Measurements from ENCODE around the gene KCNN4.
"Not testable (repeated sequence)": the region's sequence is repeated elsewhere in the genome, so short reads cannot be mapped to it uniquely, and the experiment has no call there.

Gene KCNN4

DNA sequence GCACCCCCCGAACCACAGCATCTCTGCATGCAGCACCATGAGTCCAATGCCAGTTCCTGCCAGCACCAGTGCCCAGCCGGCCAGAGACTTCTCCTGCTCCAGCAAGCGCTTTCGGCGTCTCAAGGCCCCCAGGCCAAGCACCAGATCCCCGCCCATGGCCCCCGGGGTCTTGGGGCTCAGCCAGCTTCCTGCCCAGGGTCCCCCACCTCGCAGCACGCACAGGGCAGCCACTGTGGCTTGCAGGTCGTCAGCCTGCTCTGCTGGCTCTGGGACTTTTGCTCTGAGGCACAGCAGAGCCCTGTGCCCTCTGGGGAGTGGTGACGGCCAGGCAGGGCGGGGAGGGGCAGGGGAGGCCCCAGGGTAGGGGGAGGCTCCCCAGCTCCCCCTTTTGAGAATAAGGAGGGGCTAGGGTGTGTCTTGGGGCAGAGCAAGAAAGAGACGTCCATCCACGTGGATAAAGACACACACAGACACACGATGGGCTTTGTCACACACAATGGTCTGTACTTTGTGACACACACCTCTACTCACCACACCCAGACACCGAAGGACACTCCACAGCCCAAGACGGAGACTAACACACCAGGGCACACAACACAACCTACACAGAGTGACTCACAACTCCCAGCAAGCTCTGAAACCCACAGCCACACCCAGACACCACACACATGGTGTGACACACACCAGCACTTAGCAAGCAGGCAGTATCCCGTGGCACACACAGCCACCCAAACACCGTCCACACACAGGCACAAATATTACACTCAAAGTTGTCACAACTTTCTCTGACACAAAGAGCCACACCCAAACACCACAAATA is at the start of gene KCNN4:
Gene KCNN4, minus strand, starts transcription at position 268 of the 820 bp plus-strand sequence. Its CDS starts 112 bp downstream, at position 156.
- peak within 1 kb of the TSS; percentile 74 for H3K4me3 ChIP-seq (ENCODE audit: low read length, poor library complexity, severe bottlenecking)
- H3K27me3 ChIP-seq (ENCODE audit: insufficient read depth, low read length, poor library complexity, severe bottlenecking) = no peaks in the 10 kb centered on the region
- TF ChIP-seq, protein P1, sequence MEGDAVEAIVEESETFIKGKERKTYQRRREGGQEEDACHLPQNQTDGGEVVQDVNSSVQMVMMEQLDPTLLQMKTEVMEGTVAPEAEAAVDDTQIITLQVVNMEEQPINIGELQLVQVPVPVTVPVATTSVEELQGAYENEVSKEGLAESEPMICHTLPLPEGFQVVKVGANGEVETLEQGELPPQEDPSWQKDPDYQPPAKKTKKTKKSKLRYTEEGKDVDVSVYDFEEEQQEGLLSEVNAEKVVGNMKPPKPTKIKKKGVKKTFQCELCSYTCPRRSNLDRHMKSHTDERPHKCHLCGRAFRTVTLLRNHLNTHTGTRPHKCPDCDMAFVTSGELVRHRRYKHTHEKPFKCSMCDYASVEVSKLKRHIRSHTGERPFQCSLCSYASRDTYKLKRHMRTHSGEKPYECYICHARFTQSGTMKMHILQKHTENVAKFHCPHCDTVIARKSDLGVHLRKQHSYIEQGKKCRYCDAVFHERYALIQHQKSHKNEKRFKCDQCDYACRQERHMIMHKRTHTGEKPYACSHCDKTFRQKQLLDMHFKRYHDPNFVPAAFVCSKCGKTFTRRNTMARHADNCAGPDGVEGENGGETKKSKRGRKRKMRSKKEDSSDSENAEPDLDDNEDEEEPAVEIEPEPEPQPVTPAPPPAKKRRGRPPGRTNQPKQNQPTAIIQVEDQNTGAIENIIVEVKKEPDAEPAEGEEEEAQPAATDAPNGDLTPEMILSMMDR (conservative IDR thresholded peaks at IDR 0.05; ENCODE audit: low read length) = no peak
- no peak for TF ChIP-seq EZH2phosphoT487 (IDR thresholded peaks at IDR 0.05; ENCODE audit: borderline replicate concordance)
- no peaks in the 10 kb centered on the region for H4K20me1 ChIP-seq (ENCODE audit: insufficient read depth, low read length, poor library complexity, severe bottlenecking)
- H2AFZ ChIP-seq (ENCODE audit: low read length) = peak within 1 kb of the TSS; percentile 21; the same call in 1 of the 2 replicates
- H3K9me3 ChIP-seq (ENCODE audit: insufficient read depth, low read depth, low read length) = no peaks in the 10 kb centered on the region
- H3K4me1 ChIP-seq (ENCODE audit: insufficient read depth, low read length, poor library complexity, severe bottlenecking) = peaks cover 69% of the 10 kb centered on the region
- H3K79me2 ChIP-seq (ENCODE audit: insufficient read depth, low read length) = peaks cover 33% of the 10 kb centered on the region; the same call in 1 of the 2 replicates
- H3K9ac ChIP-seq (ENCODE audit: low read depth, low read length, poor library complexity, severe bottlenecking) = peak within 1 kb of the TSS; percentile 80
- no peaks in the 10 kb centered on the region for H3F3A ChIP-seq (ENCODE audit: low read depth)
- H3K9me2 ChIP-seq (replicated peaks; ENCODE audit: low read depth, low read length) = no peaks in the 10 kb centered on the region
- no peaks in the 10 kb centered on the region for H3K36me3 ChIP-seq (ENCODE audit: insufficient read depth, low read length)
- H3K4me2 ChIP-seq (ENCODE audit: low read depth, low read length, poor library complexity, severe bottlenecking) = peak within 1 kb of the TSS; percentile 71

- Histone ChIP-seq H3K9ac (ENCODE audit: low read depth, low read length, poor library complexity, severe bottlenecking) (peak within 1 kb of the TSS; percentile 75), H4K20me1 (ENCODE audit: insufficient read depth, low read length, poor library complexity, severe bottlenecking) (no peaks in the 10 kb centered on the region), H3K4me1 (ENCODE audit: insufficient read depth, low read length, poor library complexity, severe bottlenecking) (no peaks in the 10 kb centered on the region), H3K36me3 (ENCODE audit: insufficient read depth, low read length) (no peaks in the 10 kb centered on the region), H3K9me3 (ENCODE audit: insufficient read depth, low read depth, low read length) (no peaks in the 10 kb centered on the region), H3K27me3 (ENCODE audit: insufficient read depth, low read length, poor library complexity, severe bottlenecking) (no peaks in the 10 kb centered on the region), H3K9me2 (replicated peaks; ENCODE audit: low read depth, low read length) (no peaks in the 10 kb centered on the region), H2AFZ (ENCODE audit: low read length) (peak within 1 kb of the TSS; percentile 93), H3K79me2 (ENCODE audit: insufficient read depth, low read length) (0 out of 2 replicates have a peak, but pooled peaks cover 6% of the 10 kb centered on the region), H3K4me2 (ENCODE audit: low read depth, low read length, poor library complexity, severe bottlenecking) (peak within 1 kb of the TSS; percentile 75), H3F3A (ENCODE audit: low read depth) (no peaks in the 10 kb centered on the region), H3K4me3 (ENCODE audit: low read length, poor library complexity, severe bottlenecking) (peak within 1 kb of the TSS; percentile 88)
- TF ChIP-seq EZH2phosphoT487 (IDR thresholded peaks at IDR 0.05; ENCODE audit: borderline replicate concordance) = no peak
- TF ChIP-seq, protein P1 (conservative IDR thresholded peaks at IDR 0.05; ENCODE audit: low read length) = no peak
These were observed 46.3 kb upstream of the KCNN4 start, which contains the start of gene ZNF283 for GRCh38 chr19:43826787-43827754. Gene ZNF283 (plus strand): TSS chr19:43827321. CDS start chr19:43833505, 6,184 bp downstream.

DNA sequence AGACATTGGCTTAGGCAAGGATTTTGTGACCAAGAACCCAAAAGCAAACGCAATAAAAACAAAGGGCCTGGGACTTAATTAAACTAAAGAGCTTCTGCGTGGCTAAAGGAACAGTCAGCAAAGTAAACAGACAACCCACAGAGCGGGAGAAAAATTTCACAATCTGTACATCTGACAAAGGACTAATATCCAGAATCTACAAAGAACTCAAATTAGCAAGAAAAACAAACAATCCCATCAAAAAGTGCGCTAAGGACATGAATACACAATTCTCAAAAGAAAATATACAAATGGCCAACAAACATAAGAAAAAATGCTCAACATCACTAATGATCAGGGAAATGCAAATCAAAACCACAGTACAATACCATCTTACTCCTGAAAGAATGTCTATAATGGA is 43.8 kb upstream of the KCNN4 start:
- not testable (repeated sequence) for H3F3A ChIP-seq (ENCODE audit: low read depth); H3K4me2 ChIP-seq (ENCODE audit: low read depth, low read length, poor library complexity, severe bottlenecking); H3K9me2 ChIP-seq (replicated peaks; ENCODE audit: low read depth, low read length); H2AFZ ChIP-seq (ENCODE audit: low read length); H3K27me3 ChIP-seq (ENCODE audit: insufficient read depth, low read length, poor library complexity, severe bottlenecking); H3K4me3 ChIP-seq (ENCODE audit: low read length, poor library complexity, severe bottlenecking); H3K9ac ChIP-seq (ENCODE audit: low read depth, low read length, poor library complexity, severe bottlenecking); H3K9me3 ChIP-seq (ENCODE audit: insufficient read depth, low read depth, low read length); H3K4me1 ChIP-seq (ENCODE audit: insufficient read depth, low read length, poor library complexity, severe bottlenecking); H3K36me3 ChIP-seq (ENCODE audit: insufficient read depth, low read length); H4K20me1 ChIP-seq (ENCODE audit: insufficient read depth, low read length, poor library complexity, severe bottlenecking); H3K79me2 ChIP-seq (ENCODE audit: insufficient read depth, low read length)

GRCh38 chr19:43823856-43824255 is 43.1 kb upstream of the KCNN4 start:
- not testable (repeated sequence) for H3K79me2 ChIP-seq (ENCODE audit: insufficient read depth, low read length); H3K4me2 ChIP-seq (ENCODE audit: low read depth, low read length, poor library complexity, severe bottlenecking); H2AFZ ChIP-seq (ENCODE audit: low read length); H3K9ac ChIP-seq (ENCODE audit: low read depth, low read length, poor library complexity, severe bottlenecking); H3F3A ChIP-seq (ENCODE audit: low read depth); H3K9me3 ChIP-seq (ENCODE audit: insufficient read depth, low read depth, low read length); H4K20me1 ChIP-seq (ENCODE audit: insufficient read depth, low read length, poor library complexity, severe bottlenecking); H3K27me3 ChIP-seq (ENCODE audit: insufficient read depth, low read length, poor library complexity, severe bottlenecking); H3K9me2 ChIP-seq (replicated peaks; ENCODE audit: low read depth, low read length); H3K36me3 ChIP-seq (ENCODE audit: insufficient read depth, low read length); H3K4me3 ChIP-seq (ENCODE audit: low read length, poor library complexity, severe bottlenecking); H3K4me1 ChIP-seq (ENCODE audit: insufficient read depth, low read length, poor library complexity, severe bottlenecking)

Data from Loucy (cell line).